ENCODE data around the gene SKA1. TPM values are rescaled to one million over a fixed set of nuclear protein-coding genes. Genes with fewer than 3 reads are reported as not detected.
"Not testable (repeated sequence)": the region's sequence is repeated elsewhere in the genome, so short reads cannot be mapped to it uniquely, and the experiment has no call there.

The SKA1 gene
- total and polyA plus RNA-seq, 10 donors = 0.48 to 4.2 (median 1.7) TPM

DNA sequence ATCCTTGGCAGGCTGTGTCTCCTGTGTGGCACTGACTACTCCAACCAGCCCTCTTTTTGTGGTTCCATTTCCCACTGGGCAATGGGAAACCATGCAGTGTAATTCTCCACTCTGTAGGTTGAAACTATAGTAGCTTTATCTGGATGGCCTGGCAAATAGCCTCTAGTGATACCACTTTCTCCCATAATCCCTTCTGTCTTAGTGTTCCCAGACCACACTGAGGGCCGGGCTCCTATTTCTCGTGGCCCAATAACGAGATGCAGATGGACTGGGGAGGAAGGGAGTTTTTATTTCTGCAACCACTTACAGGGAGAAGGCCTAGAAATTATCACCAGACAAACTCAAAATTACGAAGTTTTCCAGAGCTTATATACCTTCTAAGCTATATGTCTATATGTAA is 24.7 kb downstream of the SKA1 start:
- Histone ChIP-seq H3K27ac (no peak overlapping the region), H3K4me1 (no peaks in the 10 kb centered on the region), H3K36me3 (peaks cover 0 to 4% (median 0%) of the 10 kb centered on the region in 6 donors), H3K9me3 (no peaks in the 10 kb centered on the region), H3K4me3 (no peak overlapping the region), H3K27me3 (replicated peaks in 1 of 7) (peaks cover 0 to 44% (median 11%) of the 10 kb centered on the region in 7 donors)
- intact Hi-C loops (cut with DNase I; ENCODE audit: low total_unique reads) = no loop called here
- WGBS, 5 donors = 80 to 92% (median 84%) methylated on average over 4 of the region's 4 CpGs
- DNase-seq = no peak
- TF ChIP-seq POLR2A (IDR thresholded peaks at IDR 0.05) = no peak
- TF ChIP-seq, protein P1, sequence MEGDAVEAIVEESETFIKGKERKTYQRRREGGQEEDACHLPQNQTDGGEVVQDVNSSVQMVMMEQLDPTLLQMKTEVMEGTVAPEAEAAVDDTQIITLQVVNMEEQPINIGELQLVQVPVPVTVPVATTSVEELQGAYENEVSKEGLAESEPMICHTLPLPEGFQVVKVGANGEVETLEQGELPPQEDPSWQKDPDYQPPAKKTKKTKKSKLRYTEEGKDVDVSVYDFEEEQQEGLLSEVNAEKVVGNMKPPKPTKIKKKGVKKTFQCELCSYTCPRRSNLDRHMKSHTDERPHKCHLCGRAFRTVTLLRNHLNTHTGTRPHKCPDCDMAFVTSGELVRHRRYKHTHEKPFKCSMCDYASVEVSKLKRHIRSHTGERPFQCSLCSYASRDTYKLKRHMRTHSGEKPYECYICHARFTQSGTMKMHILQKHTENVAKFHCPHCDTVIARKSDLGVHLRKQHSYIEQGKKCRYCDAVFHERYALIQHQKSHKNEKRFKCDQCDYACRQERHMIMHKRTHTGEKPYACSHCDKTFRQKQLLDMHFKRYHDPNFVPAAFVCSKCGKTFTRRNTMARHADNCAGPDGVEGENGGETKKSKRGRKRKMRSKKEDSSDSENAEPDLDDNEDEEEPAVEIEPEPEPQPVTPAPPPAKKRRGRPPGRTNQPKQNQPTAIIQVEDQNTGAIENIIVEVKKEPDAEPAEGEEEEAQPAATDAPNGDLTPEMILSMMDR (IDR thresholded peaks at IDR 0.05 in 8 of 11, conservative IDR thresholded peaks at IDR 0.05 in 3 of 11) = no peak
- TF ChIP-seq POLR2AphosphoS5 (IDR thresholded peaks at IDR 0.05) = no peak

GRCh38 chr18:50400438-50400837 is 25.6 kb downstream of the SKA1 start:
- H3K4me1 ChIP-seq; H3K9me3 ChIP-seq; H3K27ac ChIP-seq; H3K36me3 ChIP-seq; DNase-seq; H3K4me3 ChIP-seq; intact Hi-C loops (cut with DNase I; ENCODE audit: low total_unique reads): not testable (repeated sequence)
- WGBS, 5 donors = 66 to 79% (median 71%) methylated on average over 5 of the region's 5 CpGs
- peaks cover 0 to 53% (median 11%) of the 10 kb centered on the region in 7 donors for H3K27me3 ChIP-seq (replicated peaks in 1 of 7)

DNA sequence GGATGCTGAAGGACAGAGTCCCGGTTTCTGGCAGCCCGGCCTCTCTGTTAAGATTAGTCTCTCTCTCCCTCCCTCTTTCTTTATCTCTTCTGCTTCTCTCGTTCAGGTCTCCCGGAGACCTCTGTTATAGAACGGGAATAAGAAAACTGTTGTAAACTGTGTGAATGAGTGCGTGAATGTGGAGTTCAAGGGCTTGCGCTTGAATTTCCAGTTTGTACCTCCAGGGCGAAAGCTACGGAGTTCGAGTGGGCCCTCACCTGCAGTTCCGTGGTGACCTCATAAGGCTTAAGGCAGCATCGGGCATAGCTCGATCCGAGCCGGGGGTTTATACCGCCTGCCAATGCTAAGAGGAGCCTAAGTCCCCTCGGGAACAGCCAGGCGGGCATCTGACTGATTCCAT is 26.4 kb downstream of the SKA1 start:
- 50 to 71% (median 65%) methylated on average over 18 of the region's 18 CpGs for WGBS, 5 donors
- H3K36me3 ChIP-seq = no peaks in the 10 kb centered on the region
- no peak overlapping the region for H3K4me3 ChIP-seq
- TF ChIP-seq, protein P1 (IDR thresholded peaks at IDR 0.05 in 8 of 11, conservative IDR thresholded peaks at IDR 0.05 in 3 of 11) = no peak
- TF ChIP-seq POLR2AphosphoS5 (IDR thresholded peaks at IDR 0.05) = no peak
- TF ChIP-seq POLR2A (IDR thresholded peaks at IDR 0.05) = no peak
- no peaks in the 10 kb centered on the region for H3K4me1 ChIP-seq
- peaks cover 0 to 61% (median 11%) of the 10 kb centered on the region in 7 donors for H3K27me3 ChIP-seq (replicated peaks in 1 of 7)
- H3K9me3 ChIP-seq = no peaks in the 10 kb centered on the region
- intact Hi-C loops (cut with DNase I; ENCODE audit: low total_unique reads) = no loop called here
- no peak overlapping the region for H3K27ac ChIP-seq
- DNase-seq = no peak

GRCh38 chr18:50401888-50402287 is 27.0 kb downstream of the SKA1 start:
- Histone ChIP-seq H3K27me3 (replicated peaks in 1 of 7) (peaks cover 0 to 63% (median 11%) of the 10 kb centered on the region in 7 donors), H3K4me1 (no peaks in the 10 kb centered on the region), H3K9me3 (no peaks in the 10 kb centered on the region), H3K36me3 (no peaks in the 10 kb centered on the region), H3K27ac (no peak overlapping the region), H3K4me3 (no peak overlapping the region)
- TF ChIP-seq POLR2AphosphoS5 (IDR thresholded peaks at IDR 0.05) (peak in 1 of 3 donors; percentile 13), POLR2A (IDR thresholded peaks at IDR 0.05) (no peak)
- intact Hi-C loops (cut with DNase I; ENCODE audit: low total_unique reads) = no loop called here
- DNase-seq = no peak
- 12 to 22% (median 21%) methylated on average over 11 to 21 of the region's 21 CpGs for WGBS, 5 donors

- H3K36me3 ChIP-seq; DNase-seq; H3K9me3 ChIP-seq; intact Hi-C loops (cut with DNase I; ENCODE audit: low total_unique reads); H3K4me1 ChIP-seq; H3K27ac ChIP-seq; H3K4me3 ChIP-seq: not testable (repeated sequence)
- WGBS, 5 donors = 58 to 62% (median 60%) methylated on average over 13 of the region's 13 CpGs
- peaks cover 0 to 84% (median 11%) of the 10 kb centered on the region in 7 donors for H3K27me3 ChIP-seq (replicated peaks in 1 of 7)
These were observed 30.1 kb downstream of the SKA1 start for GRCh38 chr18:50404752-50405581.

Measured in spleen (tissue), 11 donors.